K562 (cell line): Measurements from ENCODE around the gene PACSIN2. TPM values are rescaled to one million over a fixed set of nuclear protein-coding genes. Genes with fewer than 3 reads are reported as not detected.

ENCODE experiments used
- C11orf30 ChIP-seq: fragments of 450-650 bp; IDR thresholded peaks from 2 replicates; pipeline ENCODE4 v1.6.1; 2016; ENCODE audit warnings: low read depth, mild to moderate bottlenecking
- CHD4 ChIP-seq: fragments of 200-600 bp; sonication (generic); IDR thresholded peaks from 3 replicates; pipeline ENCODE4 v1.6.1; 2012; ENCODE audit warnings: low read depth, mild to moderate bottlenecking, mixed read lengths, low read length, inconsistent platforms; ENCODE audit not compliant: insufficient read depth, insufficient replicate concordance, poor library complexity, severe bottlenecking
- FOSL1 ChIP-seq: fragments of 200-800 bp; sonication (Bioruptor generic); conservative IDR thresholded peaks from 2 replicates; pipeline ENCODE4 v1.6.1; 2016; ENCODE audit warnings: missing genetic modification characterization, missing compliant biosample characterization
- HLTF ChIP-seq: fragments of 450-650 bp; IDR thresholded peaks from 2 replicates; pipeline ENCODE4 v1.6.1; 2016
- HMGXB4 ChIP-seq: sonication (generic); formaldehyde crosslinking; IDR thresholded peaks from 2 replicates; pipeline ENCODE4 v1.8.1; 2023; ENCODE audit warnings: mild to moderate bottlenecking, missing genetic modification reagents
- HOXB6 ChIP-seq: fragments of 250-450 bp; sonication (Bioruptor Pico); IDR thresholded peaks from 2 replicates; pipeline ENCODE4 v1.5.1; 2022; ENCODE audit warnings: mild to moderate bottlenecking, borderline replicate concordance
- KLF10 ChIP-seq: fragments of 250-450 bp; sonication (Bioruptor Pico); IDR thresholded peaks from 2 replicates; pipeline ENCODE4 v1.6.1; 2021; ENCODE audit warnings: matching md5 sums
- MAFG ChIP-seq: fragments of 450-650 bp; conservative IDR thresholded peaks from 2 replicates; pipeline ENCODE4 v1.6.1; 2016; ENCODE audit warnings: missing genetic modification characterization, missing compliant biosample characterization
- MAFK ChIP-seq: IDR thresholded peaks from 2 replicates; pipeline ENCODE4 v1.6.1; 2011; ENCODE audit warnings: low read length, improper control_type of control experiment
- MLX ChIP-seq, 2 experiments: fragments of 450-650 bp in 1 of 2; sonication (generic) in 1 of 2; formaldehyde crosslinking; conservative IDR thresholded peaks; 2 replicates each; pipeline versions ENCODE4 v1.4.0 to v1.8.1; 2020 to 2022; ENCODE audit warnings: mild to moderate bottlenecking in 1 of 2, missing genetic modification reagents in 1 of 2
- MTA1 ChIP-seq: fragments of 450-650 bp; IDR thresholded peaks from 2 replicates; pipeline ENCODE4 v1.6.1; 2017; ENCODE audit warnings: borderline replicate concordance
- NFE2L1 ChIP-seq: fragments of 450-650 bp; IDR thresholded peaks from 2 replicates; pipeline ENCODE4 v1.6.1; 2016; ENCODE audit warnings: missing genetic modification characterization, low read depth, mild to moderate bottlenecking, missing compliant biosample characterization, moderate library complexity, borderline replicate concordance
- SIN3B ChIP-seq: fragments of 450-650 bp; IDR thresholded peaks from 2 replicates; pipeline ENCODE4 v1.6.1; 2017; ENCODE audit warnings: low read depth, mild to moderate bottlenecking, moderate library complexity
- SRSF9 ChIP-seq: fragments of 200-400 bp; formaldehyde crosslinking; IDR thresholded peaks from 2 replicates; pipeline ENCODE4 v1.6.1; 2017; ENCODE audit warnings: low read depth, low read length, borderline replicate concordance
- ZNF444 ChIP-seq: fragments of 250-450 bp; sonication (Bioruptor Pico); IDR thresholded peaks from 2 replicates; pipeline ENCODE4 v1.4.0; 2020; ENCODE audit warnings: mild to moderate bottlenecking, moderate library complexity
- ZNF589 ChIP-seq: fragments of 200-800 bp; sonication (Bioruptor generic); IDR thresholded peaks from 2 replicates; pipeline ENCODE4 v1.6.1; 2016; ENCODE audit warnings: low read depth, missing genetic modification characterization, missing compliant biosample characterization
- polyA plus RNA-seq, 8 experiments: library from polyadenylated mRNA; depleted of rRNA in 4 of 8; stranded (reverse) in 5 of 8; unstranded in 3 of 8; fragments of >200 nt; fragmentation: Nextera tagmentation in 2 of 8; fragmentation: Illumina TruSeq in 1 of 8; extraction: Ambion mirVana in 2 of 8; extraction: Trizol in 1 of 8; gene quantifications; 2 replicates each; pipeline versions ENCODE4 v1.2.1 to v1.2.3, GENCODE V29; 2011 to 2014; ENCODE audit warnings: inconsistent platforms in 1 of 8, missing spikeins in 1 of 8
- total RNA-seq, 7 experiments: library from RNA; depleted of rRNA in 6 of 7; stranded (reverse); fragments of >200 nt in 6 of 7; fragmentation: Illumina TruSeq in 2 of 7; extraction: Trizol in 2 of 7; gene quantifications; 2 replicates each; pipeline versions ENCODE4 v1.2.1 to v1.2.3, GENCODE V29; 2011 to 2021; ENCODE audit warnings: low replicate concordance in 1 of 7
- TF ChIP-seq, protein P1 (sequence below): fragments of 450-650 bp; IDR thresholded peaks from 2 replicates; pipeline ENCODE4 v1.6.1; 2016; ENCODE audit warnings: antibody characterized with exemption
- TF ChIP-seq, protein P2 (sequence below): fragments of 450-650 bp; formaldehyde crosslinking; IDR thresholded peaks from 2 replicates; pipeline ENCODE4 v1.4.0; 2022; ENCODE audit warnings: missing genetic modification characterization
- TF ChIP-seq, protein P3 (sequence below): sonication (generic); formaldehyde crosslinking; IDR thresholded peaks from 2 replicates; pipeline ENCODE4 v1.8.1; 2022; ENCODE audit warnings: missing genetic modification reagents
- TF ChIP-seq, protein P4 (sequence below): sonication (generic); IDR thresholded peaks from 2 replicates; pipeline ENCODE4 v1.6.1; 2016

PACSIN2 gene
- total and polyA plus RNA-seq, 9 of the 15 experiments (the other 6 are each of a cell fraction or from before 2014, with no cell fraction given) = 0.45 to 45.1 (median 23.9) TPM

- TF ChIP-seq HLTF (no peak), MAFG (tag) (peak; percentile 81), NFE2L1 (tag) (no peak), FOSL1 (no peak), MLX (CRISPR knock-in tag; conservative IDR thresholded peaks at IDR 0.05) (no peak), MAFK (peak; percentile 79), HMGXB4 (CRISPR knock-in tag) (no peak), ZNF589 (CRISPR knock-in tag) (no peak), KLF10 (CRISPR knock-in tag) (no peak), SRSF9 (no peak), CHD4 (no peak), C11orf30 (peak; percentile 84), SIN3B (no peak), MTA1 (no peak), ZNF444 (CRISPR knock-in tag) (no peak), HOXB6 (CRISPR knock-in tag) (no peak)
- TF ChIP-seq, protein P1, sequence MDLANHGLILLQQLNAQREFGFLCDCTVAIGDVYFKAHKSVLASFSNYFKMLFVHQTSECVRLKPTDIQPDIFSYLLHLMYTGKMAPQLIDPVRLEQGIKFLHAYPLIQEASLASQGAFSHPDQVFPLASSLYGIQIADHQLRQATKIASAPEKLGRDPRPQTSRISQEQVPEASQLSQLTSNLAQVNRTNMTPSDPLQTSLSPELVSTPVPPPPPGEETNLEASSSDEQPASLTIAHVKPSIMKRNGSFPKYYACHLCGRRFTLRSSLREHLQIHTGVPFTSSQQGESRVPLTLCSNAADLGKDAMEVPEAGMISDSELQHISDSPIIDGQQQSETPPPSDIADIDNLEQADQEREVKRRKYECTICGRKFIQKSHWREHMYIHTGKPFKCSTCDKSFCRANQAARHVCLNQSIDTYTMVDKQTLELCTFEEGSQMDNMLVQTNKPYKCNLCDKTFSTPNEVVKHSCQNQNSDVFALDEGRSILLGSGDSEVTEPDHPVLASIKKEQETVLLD = no peak
- TF ChIP-seq, protein P2, sequence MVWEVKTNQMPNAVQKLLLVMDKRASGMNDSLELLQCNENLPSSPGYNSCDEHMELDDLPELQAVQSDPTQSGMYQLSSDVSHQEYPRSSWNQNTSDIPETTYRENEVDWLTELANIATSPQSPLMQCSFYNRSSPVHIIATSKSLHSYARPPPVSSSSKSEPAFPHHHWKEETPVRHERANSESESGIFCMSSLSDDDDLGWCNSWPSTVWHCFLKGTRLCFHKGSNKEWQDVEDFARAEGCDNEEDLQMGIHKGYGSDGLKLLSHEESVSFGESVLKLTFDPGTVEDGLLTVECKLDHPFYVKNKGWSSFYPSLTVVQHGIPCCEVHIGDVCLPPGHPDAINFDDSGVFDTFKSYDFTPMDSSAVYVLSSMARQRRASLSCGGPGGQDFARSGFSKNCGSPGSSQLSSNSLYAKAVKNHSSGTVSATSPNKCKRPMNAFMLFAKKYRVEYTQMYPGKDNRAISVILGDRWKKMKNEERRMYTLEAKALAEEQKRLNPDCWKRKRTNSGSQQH = no peak
- TF ChIP-seq, protein P3, sequence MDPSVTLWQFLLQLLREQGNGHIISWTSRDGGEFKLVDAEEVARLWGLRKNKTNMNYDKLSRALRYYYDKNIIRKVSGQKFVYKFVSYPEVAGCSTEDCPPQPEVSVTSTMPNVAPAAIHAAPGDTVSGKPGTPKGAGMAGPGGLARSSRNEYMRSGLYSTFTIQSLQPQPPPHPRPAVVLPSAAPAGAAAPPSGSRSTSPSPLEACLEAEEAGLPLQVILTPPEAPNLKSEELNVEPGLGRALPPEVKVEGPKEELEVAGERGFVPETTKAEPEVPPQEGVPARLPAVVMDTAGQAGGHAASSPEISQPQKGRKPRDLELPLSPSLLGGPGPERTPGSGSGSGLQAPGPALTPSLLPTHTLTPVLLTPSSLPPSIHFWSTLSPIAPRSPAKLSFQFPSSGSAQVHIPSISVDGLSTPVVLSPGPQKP = no peak
- TF ChIP-seq, protein P4, sequence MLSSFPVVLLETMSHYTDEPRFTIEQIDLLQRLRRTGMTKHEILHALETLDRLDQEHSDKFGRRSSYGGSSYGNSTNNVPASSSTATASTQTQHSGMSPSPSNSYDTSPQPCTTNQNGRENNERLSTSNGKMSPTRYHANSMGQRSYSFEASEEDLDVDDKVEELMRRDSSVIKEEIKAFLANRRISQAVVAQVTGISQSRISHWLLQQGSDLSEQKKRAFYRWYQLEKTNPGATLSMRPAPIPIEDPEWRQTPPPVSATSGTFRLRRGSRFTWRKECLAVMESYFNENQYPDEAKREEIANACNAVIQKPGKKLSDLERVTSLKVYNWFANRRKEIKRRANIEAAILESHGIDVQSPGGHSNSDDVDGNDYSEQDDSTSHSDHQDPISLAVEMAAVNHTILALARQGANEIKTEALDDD = no peak
Measured at GRCh38 chr22:42955848-42956247, 59.1 kb downstream of the PACSIN2 start (continued).
